Endothelial cell (in vitro differentiated cells): ENCODE measurements around the gene SIGLEC10. TPM values are rescaled to one million over a fixed set of nuclear protein-coding genes. Genes with fewer than 3 reads are reported as not detected.

Experiments
- DNase-seq: peaks from one replicate; pipeline ENCODE4 v3.0.0; 2021; ENCODE audit warnings: low spot score
- H3K27ac Mint-ChIP-seq: one replicate; pipeline ENCODE4 v1.8.0; 2021; ENCODE audit warnings: mixed read lengths, inconsistent platforms; ENCODE audit not compliant: unreplicated experiment
- H3K27me3 Mint-ChIP-seq: one replicate; pipeline ENCODE4 v1.8.0; 2021; ENCODE audit warnings: mild to moderate bottlenecking, moderate library complexity, mixed read lengths, inconsistent platforms; ENCODE audit not compliant: unreplicated experiment
- H3K36me3 Mint-ChIP-seq: one replicate; pipeline ENCODE4 v1.8.0; 2021; ENCODE audit warnings: mild to moderate bottlenecking, low read depth, mixed read lengths, inconsistent platforms; ENCODE audit not compliant: unreplicated experiment
- H3K4me1 Mint-ChIP-seq: one replicate; pipeline ENCODE4 v1.8.0; 2021; ENCODE audit warnings: mild to moderate bottlenecking, mixed read lengths, inconsistent platforms; ENCODE audit not compliant: unreplicated experiment
- H3K4me3 Mint-ChIP-seq: one replicate; pipeline ENCODE4 v1.8.0; 2021; ENCODE audit warnings: mild to moderate bottlenecking, mixed read lengths, inconsistent platforms; ENCODE audit not compliant: unreplicated experiment
- H3K9me3 Mint-ChIP-seq: one replicate; pipeline ENCODE4 v1.8.0; 2021; ENCODE audit warnings: mixed read lengths, inconsistent platforms; ENCODE audit not compliant: unreplicated experiment
- total RNA-seq: library from RNA; stranded (reverse); fragmentation: NEBNext Ultra II Directional; extraction: Animal tissue kit (Norgen Biotek cat#: 25700); gene quantifications from one replicate; pipeline ENCODE4 v1.2.1, GENCODE V29; 2021; ENCODE audit not compliant: unreplicated experiment
- TF ChIP-seq, protein P1 (sequence below): fragments of 200-600 bp; sonication (generic); IDR thresholded peaks from one replicate; pipeline ENCODE4 v1.5.0; 2021; ENCODE audit warnings: antibody characterized with exemption; ENCODE audit not compliant: unreplicated experiment

Gene SIGLEC10
- total RNA-seq, 1 donor from 2014 or later: not detected

DNA sequence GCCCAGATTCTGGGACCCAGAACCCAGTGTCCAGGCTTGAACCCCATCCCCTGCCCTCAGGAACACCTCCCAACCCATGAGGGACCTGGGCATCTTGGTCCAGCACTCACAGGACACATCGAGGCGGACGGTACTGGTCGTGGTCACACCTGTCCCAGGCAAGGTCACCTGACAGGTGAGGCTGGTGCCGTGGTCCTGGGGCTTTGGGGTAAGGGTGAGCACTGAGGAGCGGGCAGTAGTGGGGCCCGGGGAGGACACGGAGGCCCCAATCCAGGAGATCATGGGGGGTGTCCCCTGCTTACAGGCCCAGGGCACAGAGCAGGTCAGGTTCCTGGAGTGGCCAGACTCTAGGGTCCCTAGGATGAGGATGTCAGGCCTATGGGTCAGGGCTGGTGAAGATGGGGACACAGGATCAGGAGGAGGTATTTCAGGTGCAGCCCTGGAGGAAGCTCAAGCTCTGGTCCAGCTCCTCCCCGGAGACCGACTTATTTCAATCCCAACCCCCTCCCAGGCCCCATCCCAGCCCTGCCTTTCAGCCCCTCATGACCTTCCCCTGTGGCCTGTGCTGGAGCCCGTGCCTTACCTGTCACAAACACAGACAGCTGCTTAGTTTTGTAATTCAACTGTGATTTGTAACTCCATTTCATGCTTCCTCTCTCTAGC, 40.0 kb upstream of the SIGLEC10 start:
- TF ChIP-seq, protein P1, sequence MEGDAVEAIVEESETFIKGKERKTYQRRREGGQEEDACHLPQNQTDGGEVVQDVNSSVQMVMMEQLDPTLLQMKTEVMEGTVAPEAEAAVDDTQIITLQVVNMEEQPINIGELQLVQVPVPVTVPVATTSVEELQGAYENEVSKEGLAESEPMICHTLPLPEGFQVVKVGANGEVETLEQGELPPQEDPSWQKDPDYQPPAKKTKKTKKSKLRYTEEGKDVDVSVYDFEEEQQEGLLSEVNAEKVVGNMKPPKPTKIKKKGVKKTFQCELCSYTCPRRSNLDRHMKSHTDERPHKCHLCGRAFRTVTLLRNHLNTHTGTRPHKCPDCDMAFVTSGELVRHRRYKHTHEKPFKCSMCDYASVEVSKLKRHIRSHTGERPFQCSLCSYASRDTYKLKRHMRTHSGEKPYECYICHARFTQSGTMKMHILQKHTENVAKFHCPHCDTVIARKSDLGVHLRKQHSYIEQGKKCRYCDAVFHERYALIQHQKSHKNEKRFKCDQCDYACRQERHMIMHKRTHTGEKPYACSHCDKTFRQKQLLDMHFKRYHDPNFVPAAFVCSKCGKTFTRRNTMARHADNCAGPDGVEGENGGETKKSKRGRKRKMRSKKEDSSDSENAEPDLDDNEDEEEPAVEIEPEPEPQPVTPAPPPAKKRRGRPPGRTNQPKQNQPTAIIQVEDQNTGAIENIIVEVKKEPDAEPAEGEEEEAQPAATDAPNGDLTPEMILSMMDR: no peak
- Mint-ChIP-seq H3K4me1 (peaks cover 13% of the 10 kb centered on the region), H3K27ac (no peak overlapping the region), H3K36me3 (peaks cover 6% of the 10 kb centered on the region), H3K27me3 (peaks cover 5% of the 10 kb centered on the region), H3K9me3 (no peaks in the 10 kb centered on the region), H3K4me3 (no peak overlapping the region)
- no peak for DNase-seq

DNA sequence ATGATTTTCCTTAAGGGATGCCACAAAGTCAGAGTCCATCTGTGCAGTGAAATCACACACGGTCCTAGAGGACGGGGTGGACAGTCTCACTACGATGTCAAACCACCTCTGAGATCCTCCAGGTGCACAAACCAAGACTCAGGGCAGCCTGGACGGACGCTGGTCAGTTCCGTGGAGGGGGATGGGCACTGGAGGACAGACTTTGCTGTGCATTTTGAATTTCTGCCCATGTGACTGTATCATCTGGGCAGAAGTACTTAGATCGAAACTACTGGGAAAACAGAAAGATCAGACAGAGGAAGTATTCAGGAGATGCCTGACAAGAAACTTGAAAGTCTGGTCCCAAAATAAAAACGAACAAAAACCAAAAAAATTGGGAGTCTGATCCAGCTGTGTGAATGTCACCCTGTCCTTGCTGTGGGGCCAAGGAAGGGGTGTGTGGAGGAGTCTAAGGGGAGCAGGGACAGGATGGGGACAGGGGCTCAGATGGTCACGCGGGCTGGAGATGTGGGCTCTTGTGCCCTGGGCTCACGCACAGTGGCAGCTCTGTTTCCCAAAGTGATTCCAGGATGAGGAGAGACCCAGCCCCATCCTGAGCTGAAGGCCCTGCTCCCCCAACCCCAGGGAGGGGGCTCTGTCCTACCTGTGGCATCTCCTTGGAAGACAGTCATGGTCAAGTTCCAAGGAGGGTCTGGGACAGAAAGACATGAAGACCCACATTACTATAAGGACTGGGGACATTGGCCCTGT, 39.3 kb upstream of the SIGLEC10 start:
- DNase-seq: no peak
- Mint-ChIP-seq H3K27ac (no peak overlapping the region), H3K4me1 (peaks cover 13% of the 10 kb centered on the region), H3K4me3 (no peak overlapping the region), H3K27me3 (peaks cover 5% of the 10 kb centered on the region), H3K9me3 (no peaks in the 10 kb centered on the region), H3K36me3 (peaks cover 9% of the 10 kb centered on the region)
- TF ChIP-seq, protein P1: no peak

DNA sequence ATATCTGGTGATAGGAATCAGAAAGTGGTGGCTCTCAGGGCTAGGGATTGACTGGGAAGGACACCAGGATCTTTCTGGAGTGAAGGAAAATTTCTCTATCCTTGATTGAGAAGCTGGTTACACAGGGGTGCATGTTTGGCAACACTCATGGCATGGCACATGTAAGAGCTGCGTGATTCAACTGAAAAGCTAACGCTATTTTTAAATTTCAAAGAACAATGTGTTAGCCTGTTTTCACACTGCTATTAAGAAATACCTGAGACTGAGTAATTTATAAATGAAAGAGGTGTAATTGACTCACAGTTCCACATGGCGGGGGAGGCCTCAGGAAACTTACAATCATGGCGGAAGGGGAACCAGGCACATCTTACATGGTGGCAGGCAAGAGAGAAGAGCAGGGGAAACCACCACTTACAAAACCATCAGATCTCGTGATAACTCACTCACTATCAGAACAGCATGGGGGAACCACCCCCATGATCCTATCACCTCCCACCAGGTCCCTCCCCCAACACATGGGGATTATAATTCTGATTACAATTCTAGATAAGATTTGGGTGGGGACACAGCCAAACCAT, 33.4 kb upstream of the SIGLEC10 start:
- peaks cover 8% of the 10 kb centered on the region for H3K9me3 Mint-ChIP-seq
- peaks cover 1% of the 10 kb centered on the region for H3K27me3 Mint-ChIP-seq
- peaks cover 6% of the 10 kb centered on the region for H3K36me3 Mint-ChIP-seq
- H3K4me3 Mint-ChIP-seq: no peak overlapping the region
- TF ChIP-seq, protein P1: no peak
- H3K4me1 Mint-ChIP-seq: peaks cover 8% of the 10 kb centered on the region
- no peak for DNase-seq
- H3K27ac Mint-ChIP-seq: no peak overlapping the region

GRCh38 chr19:51448411-51449016, 31.1 kb upstream of the SIGLEC10 start:
- peaks cover 6% of the 10 kb centered on the region for H3K36me3 Mint-ChIP-seq
- no peak overlapping the region for H3K27ac Mint-ChIP-seq
- no peak overlapping the region for H3K4me3 Mint-ChIP-seq
- TF ChIP-seq, protein P1: no peak
- DNase-seq: no peak
- peaks cover 1% of the 10 kb centered on the region for H3K27me3 Mint-ChIP-seq
- peaks cover 8% of the 10 kb centered on the region for H3K4me1 Mint-ChIP-seq
- H3K9me3 Mint-ChIP-seq: peaks cover 8% of the 10 kb centered on the region
